GM18520 (cell line): ENCODE data around the gene NPY.
"Not testable (repeated sequence)": the region's sequence is repeated elsewhere in the genome, so short reads cannot be mapped to it uniquely, and the experiment has no call there.

Experiments used
- ATAC-seq: cut with Tn5 transposase; IDR thresholded peaks from one replicate; pipeline ENCODE4 v1.9.1; 2021; ENCODE audit not compliant: unreplicated experiment

The NPY gene

GRCh38 chr7:24283897-24284698 is at the start of gene NPY:
Gene NPY, plus strand, starts transcription at chr7:24284190. Its CDS starts 1,051 bp downstream, at chr7:24285241.
- no peak for ATAC-seq

GRCh38 chr7:24239260-24239659 is 44.7 kb upstream of the NPY start:
- no peak for ATAC-seq

GRCh38 chr7:24241206-24241605 is 42.8 kb upstream of the NPY start:
- no peak for ATAC-seq

- ATAC-seq, result no peak
These were observed 39.4 kb upstream of the NPY start for GRCh38 chr7:24244554-24244953.

GRCh38 chr7:24245362-24245761 is 38.6 kb upstream of the NPY start:
- ATAC-seq, result no peak

- no peak for ATAC-seq
These were observed 34.7 kb upstream of the NPY start for GRCh38 chr7:24249266-24249665.

- no peak for ATAC-seq
These were observed 32.4 kb upstream of the NPY start for GRCh38 chr7:24251568-24251967.

GRCh38 chr7:24255139-24255538 is 28.9 kb upstream of the NPY start:
- no peak for ATAC-seq

- not testable (repeated sequence) for ATAC-seq
These were observed 25.7 kb upstream of the NPY start for GRCh38 chr7:24258324-24258723.

- ATAC-seq, result no peak
These were observed 12.1 kb upstream of the NPY start for GRCh38 chr7:24271938-24272337.

GRCh38 chr7:24279512-24279911 is 4.5 kb upstream of the NPY start:
- ATAC-seq, result no peak

GRCh38 chr7:24283554-24283896 is 465 bp upstream of the NPY start:
- ATAC-seq, result no peak

- ATAC-seq, result no peak
These were observed 913 bp downstream of the NPY start for GRCh38 chr7:24284699-24285506.

- ATAC-seq, result peak; percentile 98
These were observed 6.1 kb downstream of the NPY start for GRCh38 chr7:24290004-24290641.

- ATAC-seq, result no peak
These were observed 7.3 kb downstream of the NPY start for GRCh38 chr7:24291271-24291670.

GRCh38 chr7:24297362-24297761 is 13.4 kb downstream of the NPY start:
- ATAC-seq, result no peak

GRCh38 chr7:24298696-24299095 is 14.7 kb downstream of the NPY start:
- ATAC-seq, result no peak

- no peak for ATAC-seq
These were observed 15.2 kb downstream of the NPY start for GRCh38 chr7:24299192-24299591.

GRCh38 chr7:24301703-24302102 is 17.7 kb downstream of the NPY start:
- no peak for ATAC-seq

- ATAC-seq, result no peak
These were observed 20.6 kb downstream of the NPY start for GRCh38 chr7:24304494-24305095.

- no peak for ATAC-seq
These were observed 23.3 kb downstream of the NPY start for GRCh38 chr7:24307326-24307725.
